GM19193 (cell line): Measurements from ENCODE around the gene MAPK14.

ENCODE experiments used
- POLR2A ChIP-seq: IDR thresholded peaks from 4 replicates; pipeline ENCODE4 v1.6.1; 2011; ENCODE audit not compliant: insufficient read depth, insufficient read length; ENCODE audit errors: extremely low read depth

The MAPK14 gene

DNA sequence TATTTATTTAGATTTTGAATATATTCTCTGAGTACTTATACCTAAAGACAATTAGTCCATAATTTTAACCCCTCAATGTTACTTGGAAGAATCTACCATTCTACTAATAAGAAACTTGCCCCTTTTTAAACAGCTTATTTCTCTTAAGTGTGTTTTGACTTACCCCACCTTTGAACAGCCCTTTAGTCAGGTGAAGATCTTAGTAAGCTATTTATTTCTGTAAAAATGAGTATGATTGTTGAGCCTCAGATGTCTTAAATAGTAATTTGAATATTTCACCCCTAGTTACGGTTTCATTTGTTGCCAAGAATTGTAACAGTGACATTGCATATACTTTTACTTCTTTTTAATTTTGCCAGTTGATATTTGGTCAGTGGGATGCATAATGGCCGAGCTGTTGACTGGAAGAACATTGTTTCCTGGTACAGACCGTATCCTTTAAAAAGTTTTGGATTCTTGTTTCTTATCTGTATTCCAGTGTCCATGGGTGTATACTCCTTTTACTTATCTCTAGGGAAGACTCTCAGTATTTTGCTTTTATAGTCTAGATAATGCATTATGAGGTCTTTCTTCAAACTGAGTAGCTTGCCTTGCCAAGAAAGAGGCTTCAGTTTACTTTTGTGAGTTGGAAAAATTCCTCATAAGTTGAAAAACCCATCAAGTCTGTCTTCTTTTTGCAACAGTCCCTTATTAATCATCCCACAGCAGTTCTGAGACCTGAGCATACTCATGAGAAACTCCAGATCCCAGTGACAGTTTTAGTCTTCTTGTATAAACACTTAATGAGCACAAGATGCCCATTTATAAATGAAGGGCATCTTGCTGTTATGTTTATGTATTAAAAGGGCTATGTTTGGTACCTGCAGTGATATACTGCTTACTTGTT, 48.8 kb downstream of the MAPK14 start:
- no peak for TF ChIP-seq POLR2A

DNA sequence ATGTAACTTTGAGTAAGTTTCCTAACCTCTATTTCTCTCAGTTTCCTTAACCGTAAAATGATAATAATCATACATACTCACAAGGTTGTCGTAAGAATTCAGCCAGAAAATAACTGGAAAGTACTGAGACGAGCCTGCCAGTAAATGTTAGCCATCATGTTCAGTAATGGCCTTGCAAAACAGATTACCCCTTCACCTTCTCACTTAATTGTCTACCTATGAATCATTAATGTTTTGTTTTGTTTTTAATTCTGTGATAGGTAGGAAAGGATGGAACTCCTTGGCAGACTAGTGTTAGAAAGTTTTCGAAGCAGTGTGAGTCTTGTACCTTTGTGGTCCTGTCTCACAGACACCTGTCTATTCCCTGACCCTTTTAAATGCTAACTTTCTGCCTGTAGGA, 50.6 kb downstream of the MAPK14 start:
- TF ChIP-seq POLR2A = no peak

DNA sequence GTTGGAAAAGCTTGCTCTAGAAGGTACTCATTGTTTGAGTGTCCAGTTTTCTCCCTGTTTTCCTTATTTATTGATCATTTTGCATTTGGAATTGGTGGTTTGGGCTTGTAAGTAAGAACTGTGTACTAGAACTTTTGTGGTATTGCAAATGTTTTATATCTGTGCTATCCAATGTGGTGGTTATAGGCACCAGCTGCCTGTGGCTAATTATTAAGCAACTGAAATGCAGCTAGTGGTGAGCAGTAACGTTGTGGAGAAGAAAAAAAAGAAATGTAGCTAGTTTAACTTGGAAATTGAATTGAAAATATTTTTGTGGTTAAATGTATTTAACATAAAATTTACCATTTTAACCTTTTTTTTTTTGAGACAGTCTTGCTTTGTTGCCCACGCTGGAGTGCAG, 52.0 kb downstream of the MAPK14 start:
- no peak for TF ChIP-seq POLR2A

DNA sequence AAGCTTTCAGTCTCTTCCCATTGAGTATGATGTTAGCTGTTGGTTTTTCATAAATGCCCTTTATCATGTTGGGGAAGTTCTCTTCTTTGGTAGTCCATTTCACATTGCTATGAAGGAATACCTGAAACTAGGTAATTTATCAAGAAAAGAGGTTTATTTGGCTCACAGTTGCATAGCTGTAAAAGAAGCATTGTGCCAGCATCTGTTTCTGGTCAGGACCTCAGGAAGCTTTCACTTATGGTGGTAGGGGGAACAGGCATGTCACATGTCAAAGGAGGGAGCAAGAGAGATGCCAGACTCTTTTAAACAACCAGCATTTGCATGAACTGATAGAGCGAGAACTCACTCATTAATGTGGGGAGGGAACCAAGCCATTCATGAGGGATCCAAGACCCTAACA, 54.7 kb downstream of the MAPK14 start:
- no peak for TF ChIP-seq POLR2A

DNA sequence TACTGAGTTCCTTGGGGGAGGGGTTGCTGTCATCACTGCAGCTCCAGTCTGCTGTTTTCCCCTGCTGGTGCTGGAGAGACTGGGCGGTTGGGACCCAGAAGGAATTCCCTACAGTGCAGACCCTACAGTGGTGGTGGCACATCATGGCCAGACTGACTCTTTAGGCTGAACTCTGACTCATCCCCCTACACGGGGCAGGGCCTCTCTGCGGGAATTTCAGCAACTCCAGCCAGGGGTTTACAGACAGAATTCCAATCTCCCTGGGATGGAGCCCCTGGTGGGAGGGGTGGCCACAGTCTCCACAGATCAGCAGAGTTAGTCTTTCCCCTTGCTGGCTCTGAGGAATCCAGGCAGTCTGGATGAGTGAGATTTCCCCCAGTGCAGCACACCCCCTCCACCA, 55.8 kb downstream of the MAPK14 start:
- TF ChIP-seq POLR2A = no peak

DNA sequence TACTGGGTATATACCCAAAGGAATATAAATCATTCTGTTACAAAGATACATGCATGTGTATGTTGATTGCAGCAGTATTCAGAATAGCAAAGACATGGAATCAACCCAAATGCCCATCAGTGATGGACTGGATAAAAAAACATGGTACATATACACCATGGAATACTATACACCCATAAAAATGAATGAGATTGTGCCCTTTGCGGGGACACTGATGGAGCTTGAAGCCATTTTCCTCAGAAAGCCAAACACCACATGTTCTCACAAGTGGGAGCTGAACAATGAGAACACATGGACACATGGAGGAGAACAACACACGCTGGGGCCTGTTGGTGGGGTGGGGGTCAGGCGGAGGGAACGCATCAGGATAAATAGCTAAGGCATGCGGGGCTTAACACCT, 61.4 kb downstream of the MAPK14 start:
- no peak for TF ChIP-seq POLR2A

DNA sequence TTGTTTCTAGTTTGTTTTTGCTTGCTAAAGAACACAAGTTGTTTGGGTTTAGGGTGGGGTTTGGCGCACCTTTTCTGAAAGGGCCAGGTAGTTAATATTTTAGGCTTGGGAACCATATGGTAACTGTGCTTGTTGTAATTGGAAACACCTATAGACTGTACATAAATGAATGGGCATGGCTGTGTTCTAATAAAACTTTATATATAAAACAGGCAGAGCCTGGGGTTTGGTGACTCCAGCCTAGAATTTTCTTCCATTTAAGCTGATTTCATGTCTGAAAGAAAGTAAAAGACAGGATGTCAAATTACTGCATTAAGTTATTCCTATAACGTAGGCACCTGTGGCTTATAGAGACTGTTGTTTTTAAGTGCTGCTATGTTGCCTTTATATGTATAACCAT, 66.6 kb downstream of the MAPK14 start:
- TF ChIP-seq POLR2A = no peak

DNA sequence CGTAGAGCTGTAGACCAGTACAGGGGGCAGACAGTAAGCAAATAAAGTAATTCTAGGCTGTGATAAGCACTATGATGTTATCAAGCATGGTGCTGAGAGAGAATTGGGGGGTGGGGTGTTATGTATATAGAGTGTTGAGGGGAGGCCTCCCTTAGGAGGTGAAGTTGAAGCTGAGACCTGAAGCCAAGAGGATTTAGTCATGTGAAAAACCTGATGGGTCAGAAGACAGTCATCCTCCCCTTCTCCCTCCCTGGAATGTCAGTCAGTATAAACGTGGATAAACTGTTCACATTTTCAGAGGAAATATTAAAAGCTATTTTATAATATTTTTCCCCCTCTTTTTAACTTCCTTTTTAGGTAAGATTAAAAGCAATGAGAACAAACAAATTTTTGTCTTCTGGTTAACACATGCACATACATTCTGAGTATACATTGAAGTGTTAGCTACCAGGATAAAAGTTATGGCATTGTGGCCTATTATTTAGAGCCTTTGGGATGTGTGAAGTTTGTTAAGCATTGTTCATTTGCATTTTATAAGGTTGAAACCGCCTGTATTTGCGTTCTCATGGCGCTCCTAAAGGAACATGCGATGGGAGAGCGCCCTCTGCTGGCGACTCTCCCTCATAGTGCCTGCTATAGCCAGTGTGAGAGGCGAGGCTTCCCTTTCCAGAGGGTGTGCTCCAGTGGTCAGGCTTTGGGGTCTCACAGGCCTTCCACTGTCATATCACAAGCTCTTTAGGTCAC, 67.3 kb downstream of the MAPK14 start:
- TF ChIP-seq POLR2A = no peak

DNA sequence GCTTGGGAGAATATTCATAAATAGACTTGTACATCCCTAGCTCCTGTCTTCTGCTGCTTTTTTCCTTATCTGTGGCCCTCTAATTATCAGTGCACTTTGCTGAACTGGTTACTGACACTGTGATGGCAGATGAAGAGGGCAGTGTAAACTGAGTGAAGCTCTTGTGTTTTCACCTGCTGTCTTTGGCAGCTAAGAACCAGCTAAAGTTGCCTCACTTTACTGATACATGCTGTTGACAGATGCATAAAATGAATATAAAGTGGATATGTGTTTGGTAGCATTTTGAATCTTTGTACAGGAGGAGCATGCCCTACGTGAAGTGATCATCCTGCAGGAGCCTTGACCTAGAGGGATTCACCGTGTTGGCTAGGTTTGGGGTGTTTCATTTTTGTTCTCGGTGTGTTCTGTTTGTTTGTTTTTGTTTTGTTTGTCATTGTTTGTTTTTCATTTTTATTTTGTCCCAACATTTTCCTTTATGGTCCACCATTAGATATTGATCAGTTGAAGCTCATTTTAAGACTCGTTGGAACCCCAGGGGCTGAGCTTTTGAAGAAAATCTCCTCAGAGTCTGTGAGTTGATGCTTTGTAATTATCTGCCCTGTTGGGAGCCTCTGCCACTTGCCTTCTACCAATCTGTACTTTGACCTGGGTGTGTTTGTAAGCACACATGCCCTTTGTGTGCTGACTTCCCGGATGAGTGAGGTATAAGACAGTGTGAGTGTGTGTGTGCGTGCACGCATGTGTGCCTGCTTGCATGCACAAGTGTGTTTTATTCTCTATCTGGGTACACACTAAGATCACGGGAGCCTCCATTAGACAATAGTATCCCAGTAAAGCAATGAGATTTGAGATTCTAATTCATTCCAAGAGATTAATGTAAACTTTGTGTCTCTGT, 68.1 kb downstream of the MAPK14 start:
- TF ChIP-seq POLR2A = no peak

DNA sequence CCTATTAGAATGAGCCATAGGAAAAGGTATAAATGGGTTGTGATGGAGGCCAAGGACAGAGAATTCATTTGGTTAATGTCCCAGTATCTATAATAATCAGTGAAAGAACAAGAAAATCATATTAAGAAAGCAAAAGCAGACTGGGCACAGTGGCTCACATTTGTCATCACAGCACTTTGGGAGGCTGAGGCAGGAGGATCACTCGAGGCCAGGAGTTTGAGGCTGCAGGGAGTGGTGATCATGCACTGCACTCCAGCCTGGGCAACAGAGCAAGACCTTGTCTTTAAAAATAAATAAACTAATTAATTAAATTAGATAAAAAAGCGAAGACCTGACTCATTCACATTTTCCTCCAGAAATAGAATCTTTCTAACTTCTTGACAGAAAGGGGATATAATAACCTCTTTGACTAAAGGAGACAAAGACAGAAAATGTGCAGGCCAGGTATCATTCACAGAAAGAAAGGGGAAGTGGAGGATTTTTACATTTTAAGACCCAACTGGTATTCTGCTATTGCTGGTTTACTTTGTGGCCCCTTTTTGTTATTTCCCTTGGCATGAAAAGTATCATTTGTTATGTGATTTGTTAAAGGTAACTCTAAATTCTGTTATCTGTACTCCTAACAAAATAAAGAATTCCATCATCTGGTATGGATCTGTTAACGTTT, 70.8 kb downstream of the MAPK14 start:
- TF ChIP-seq POLR2A = no peak

DNA sequence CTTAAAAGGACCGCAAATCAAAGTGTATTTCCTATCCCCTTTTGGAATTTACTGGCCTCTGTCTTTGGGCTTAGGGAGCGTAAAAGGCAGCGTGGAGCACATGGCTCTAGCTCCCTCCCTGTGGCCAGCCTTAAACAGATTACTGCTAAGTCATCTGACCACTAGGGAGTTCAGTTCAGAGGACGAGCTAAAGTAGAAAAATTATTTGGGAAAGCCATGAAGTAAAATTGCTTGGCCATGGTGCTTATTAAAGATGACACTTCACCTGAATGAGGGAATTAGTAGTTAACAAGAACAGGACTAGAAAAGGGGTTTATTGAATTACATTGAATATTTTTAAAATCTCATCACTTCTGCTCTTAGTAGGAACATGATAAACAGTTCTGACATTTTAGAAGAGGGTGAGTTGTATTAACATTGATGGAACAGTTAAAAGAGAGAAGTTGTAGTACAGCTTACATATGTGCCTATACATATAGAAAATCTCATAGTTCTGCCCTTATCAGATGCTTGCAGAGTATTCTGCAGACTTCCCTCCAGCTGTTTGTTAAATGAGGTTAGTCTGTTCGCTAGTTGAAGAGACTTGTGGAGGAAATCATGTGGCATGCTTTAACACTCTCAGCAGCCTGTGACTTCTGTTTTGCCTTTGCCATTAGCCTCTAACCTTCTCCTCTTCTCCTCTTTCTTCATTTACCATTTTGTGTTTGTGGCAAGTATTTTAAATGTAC, 71.5 kb downstream of the MAPK14 start:
- TF ChIP-seq POLR2A = no peak

DNA sequence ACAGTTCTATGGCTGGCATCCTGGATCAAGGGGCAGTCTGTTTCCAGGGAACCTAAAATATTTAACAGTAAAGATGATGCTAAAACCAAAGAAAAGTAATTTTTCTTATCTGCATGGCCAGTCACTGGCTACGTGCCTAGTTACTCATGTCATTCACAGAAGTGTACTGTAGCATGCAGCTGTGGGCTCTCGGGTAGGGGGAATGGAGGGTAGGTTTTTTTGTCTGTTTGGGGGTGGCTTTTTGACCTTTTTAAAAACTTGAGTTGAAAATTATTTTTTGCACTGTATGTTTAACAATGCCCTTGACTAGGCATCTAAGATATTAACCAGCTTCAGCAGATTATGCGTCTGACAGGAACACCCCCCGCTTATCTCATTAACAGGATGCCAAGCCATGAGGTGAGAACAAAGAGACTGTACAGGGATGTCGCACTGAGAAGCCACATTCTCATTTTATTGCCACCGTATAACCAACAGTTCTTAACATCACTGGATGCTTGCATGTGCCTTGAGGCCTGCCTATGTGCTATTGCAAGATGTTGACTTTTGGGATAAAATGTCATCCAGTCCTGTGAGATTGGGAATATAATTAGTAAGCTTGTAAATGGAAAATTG, 72.4 kb downstream of the MAPK14 start:
- no peak for TF ChIP-seq POLR2A

DNA sequence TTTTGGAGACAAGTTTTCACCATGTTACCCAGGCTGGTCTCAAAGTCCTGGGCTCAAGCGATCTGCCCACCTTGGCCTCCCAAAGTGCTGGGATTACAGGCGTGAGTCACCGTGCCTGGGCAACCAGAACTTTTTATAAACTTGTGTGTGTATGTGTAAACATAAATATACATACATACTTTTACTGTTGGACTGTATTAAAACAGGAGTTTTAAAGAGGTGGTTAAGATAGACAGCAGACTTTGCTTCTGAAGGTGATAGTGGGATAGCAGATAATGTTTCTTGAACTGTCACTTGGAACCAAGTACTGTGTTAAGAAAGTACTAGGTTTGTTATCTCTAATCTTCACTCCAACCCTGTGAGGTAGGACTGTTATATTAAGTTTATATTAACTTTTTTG, 74.1 kb downstream of the MAPK14 start:
- no peak for TF ChIP-seq POLR2A
